ENCODE data around the gene ALK.

ALK gene

DNA sequence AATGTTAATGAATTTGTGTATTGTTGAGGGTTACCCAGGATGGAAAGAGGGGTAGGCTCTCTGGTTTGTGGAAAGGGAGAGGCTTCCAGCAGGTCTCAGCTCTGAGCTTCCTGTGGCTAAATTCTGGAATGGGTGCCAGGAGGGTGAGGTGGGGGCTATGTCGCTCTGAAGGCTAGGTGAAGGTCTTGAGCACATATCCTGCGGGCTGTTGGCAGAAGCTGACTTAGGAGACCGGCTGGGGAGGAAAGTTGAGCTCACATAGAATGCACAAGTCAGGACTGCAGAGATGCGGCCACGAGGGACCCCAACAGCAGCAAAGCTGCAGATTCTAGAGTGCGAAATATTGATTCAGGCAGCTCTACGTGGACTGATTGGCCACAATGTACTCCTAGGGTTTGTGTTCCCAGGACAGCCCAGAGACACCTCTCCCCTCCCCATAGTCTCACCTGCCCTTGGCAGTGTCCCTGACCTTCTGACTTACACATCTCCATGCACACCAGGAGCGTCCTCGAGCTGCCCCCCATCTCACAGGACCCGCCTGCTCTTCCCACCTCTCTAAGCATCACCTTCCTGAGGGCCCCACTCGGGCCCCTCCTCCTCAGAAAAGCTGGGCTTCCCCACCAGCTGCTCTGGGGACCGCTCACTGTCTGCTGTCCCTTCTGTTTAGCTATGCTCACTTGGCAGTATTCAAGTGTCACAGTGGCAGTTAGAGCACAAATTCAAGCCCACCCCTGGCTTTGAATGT is 72.6 kb downstream of the ALK start:
- Histone ChIP-seq H3K79me2 (ENCODE audit: low read length) (no peaks in the 10 kb centered on the region), H3K4me3 (ENCODE audit: low read length) (no peak overlapping the region), H3K9ac (ENCODE audit: low read length) (no peak overlapping the region), H3K9me2 (replicated peaks; ENCODE audit: insufficient read depth, low read length) (no peaks in the 10 kb centered on the region), H3K4me1 (ENCODE audit: low read length) (no peaks in the 10 kb centered on the region), H3F3A (ENCODE audit: insufficient read depth, low read length) (no peaks in the 10 kb centered on the region), H4K20me1 (ENCODE audit: insufficient read depth, low read length) (no peaks in the 10 kb centered on the region), H3K9me3 (replicated peaks; ENCODE audit: insufficient read depth, low read length) (no peaks in the 10 kb centered on the region), H3K4me2 (ENCODE audit: low read depth, low read length) (no peak overlapping the region), H3K27me3 (replicated peaks; ENCODE audit: insufficient read depth, low read length) (no peaks in the 10 kb centered on the region), H3K36me3 (replicated peaks; ENCODE audit: insufficient read depth, low read length) (no peaks in the 10 kb centered on the region), H3K27ac (ENCODE audit: low read length) (no peak overlapping the region), H2AFZ (ENCODE audit: low read length) (no peak overlapping the region)
- no peak for TF ChIP-seq EZH2 (optimal IDR thresholded peaks at IDR 0.05; ENCODE audit: low read depth, low read length)
- no peak for TF ChIP-seq EZH2phosphoT487 (IDR thresholded peaks at IDR 0.05; ENCODE audit: low read length)
- no peak for TF ChIP-seq CTCF (IDR thresholded peaks at IDR 0.05; ENCODE audit: low read length)
- DNase-seq: no peak

GRCh38 chr2:29847886-29848285 is 73.5 kb downstream of the ALK start:
- no peaks in the 10 kb centered on the region for H3K36me3 ChIP-seq (replicated peaks; ENCODE audit: insufficient read depth, low read length)
- no peaks in the 10 kb centered on the region for H3K27me3 ChIP-seq (replicated peaks; ENCODE audit: insufficient read depth, low read length)
- no peaks in the 10 kb centered on the region for H3K4me1 ChIP-seq (ENCODE audit: low read length)
- H2AFZ ChIP-seq (ENCODE audit: low read length): no peak overlapping the region
- H4K20me1 ChIP-seq (ENCODE audit: insufficient read depth, low read length): no peaks in the 10 kb centered on the region
- no peak overlapping the region for H3K27ac ChIP-seq (ENCODE audit: low read length)
- H3F3A ChIP-seq (ENCODE audit: insufficient read depth, low read length): no peaks in the 10 kb centered on the region
- DNase-seq: no peak
- H3K9ac ChIP-seq (ENCODE audit: low read length): no peak overlapping the region
- H3K9me2 ChIP-seq (replicated peaks; ENCODE audit: insufficient read depth, low read length): no peaks in the 10 kb centered on the region
- no peak overlapping the region for H3K4me3 ChIP-seq (ENCODE audit: low read length)
- no peaks in the 10 kb centered on the region for H3K9me3 ChIP-seq (replicated peaks; ENCODE audit: insufficient read depth, low read length)
- H3K79me2 ChIP-seq (ENCODE audit: low read length): no peaks in the 10 kb centered on the region
- TF ChIP-seq EZH2phosphoT487 (IDR thresholded peaks at IDR 0.05; ENCODE audit: low read length) (no peak), EZH2 (optimal IDR thresholded peaks at IDR 0.05; ENCODE audit: low read depth, low read length) (no peak), CTCF (IDR thresholded peaks at IDR 0.05; ENCODE audit: low read length) (no peak)
- H3K4me2 ChIP-seq (ENCODE audit: low read depth, low read length): no peak overlapping the region

- Histone ChIP-seq H4K20me1 (ENCODE audit: insufficient read depth, low read length) (no peaks in the 10 kb centered on the region), H3K4me1 (ENCODE audit: low read length) (no peaks in the 10 kb centered on the region), H3F3A (ENCODE audit: insufficient read depth, low read length) (no peaks in the 10 kb centered on the region), H3K4me3 (ENCODE audit: low read length) (no peak overlapping the region), H3K9me3 (replicated peaks; ENCODE audit: insufficient read depth, low read length) (no peaks in the 10 kb centered on the region), H3K9ac (ENCODE audit: low read length) (no peak overlapping the region), H3K9me2 (replicated peaks; ENCODE audit: insufficient read depth, low read length) (no peaks in the 10 kb centered on the region), H3K79me2 (ENCODE audit: low read length) (no peaks in the 10 kb centered on the region), H3K27ac (ENCODE audit: low read length) (no peak overlapping the region), H3K36me3 (replicated peaks; ENCODE audit: insufficient read depth, low read length) (no peaks in the 10 kb centered on the region), H3K4me2 (ENCODE audit: low read depth, low read length) (no peak overlapping the region), H3K27me3 (replicated peaks; ENCODE audit: insufficient read depth, low read length) (no peaks in the 10 kb centered on the region), H2AFZ (ENCODE audit: low read length) (no peak overlapping the region)
- TF ChIP-seq EZH2 (optimal IDR thresholded peaks at IDR 0.05; ENCODE audit: low read depth, low read length): no peak
- no peak for TF ChIP-seq CTCF (IDR thresholded peaks at IDR 0.05; ENCODE audit: low read length)
- no peak for TF ChIP-seq EZH2phosphoT487 (IDR thresholded peaks at IDR 0.05; ENCODE audit: low read length)
- no peak for DNase-seq
These were observed 76.6 kb downstream of the ALK start for GRCh38 chr2:29844713-29845326.
